Parathyroid adenoma (tissue), 2 donors: Measurements from ENCODE around the gene AGAP1.

Experiments used
- H2AFZ ChIP-seq: fragments of 300-600 bp; sonication (generic); one replicate; pipeline ENCODE4 v1.7.0; 2017; ENCODE audit warnings: antibody characterized with exemption, mild to moderate bottlenecking
- H3K27ac ChIP-seq: fragments of 300-600 bp; sonication (generic); one replicate; pipeline ENCODE4 v1.7.0; 2017
- H3K27me3 ChIP-seq: fragments of 300-600 bp; sonication (generic); one replicate; pipeline ENCODE4 v1.7.0; 2017; ENCODE audit warnings: low read length; ENCODE audit not compliant: control insufficient read depth, insufficient read depth
- H3K36me3 ChIP-seq: fragments of 300-600 bp; sonication (generic); one replicate; pipeline ENCODE4 v1.7.0; 2017; ENCODE audit warnings: low read length; ENCODE audit not compliant: control insufficient read depth, insufficient read depth
- H3K4me1 ChIP-seq: fragments of 300-600 bp; sonication (generic); one replicate; pipeline ENCODE4 v1.7.0; 2017; ENCODE audit warnings: control low read depth
- H3K4me2 ChIP-seq: fragments of 300-600 bp; sonication (generic); one replicate; pipeline ENCODE4 v1.7.0; 2017; ENCODE audit warnings: low read length
- H3K4me3 ChIP-seq: fragments of 300-600 bp; sonication (generic); one replicate; pipeline ENCODE4 v1.7.0; 2017; ENCODE audit warnings: low read depth, low read length
- H3K79me2 ChIP-seq: fragments of 300-600 bp; sonication (generic); one replicate; pipeline ENCODE4 v1.7.0; 2017; ENCODE audit warnings: control low read depth
- H3K9ac ChIP-seq: fragments of 300-600 bp; sonication (generic); one replicate; pipeline ENCODE4 v1.7.0; 2017; ENCODE audit warnings: mild to moderate bottlenecking
- H3K9me3 ChIP-seq: fragments of 300-600 bp; sonication (generic); one replicate; pipeline ENCODE4 v1.7.0; 2017; ENCODE audit warnings: low read length; ENCODE audit not compliant: control insufficient read depth
- CTCF ChIP-seq: fragments of 300-600 bp; sonication (generic); IDR thresholded peaks from one replicate; pipeline ENCODE4 v1.7.0; 2017; ENCODE audit warnings: antibody characterized with exemption, mild to moderate bottlenecking
- donor health status: primary hyperparathyroidism.

The AGAP1 gene

GRCh38 chr2:235963853-235964577, 470.2 kb downstream of the AGAP1 start:
- Histone ChIP-seq H2AFZ (no peak overlapping the region), H3K27ac (no peak overlapping the region), H3K9me3 (no peaks in the 10 kb centered on the region), H3K27me3 (no peaks in the 10 kb centered on the region), H3K9ac (no peak overlapping the region), H3K4me3 (no peak overlapping the region), H3K36me3 (no peaks in the 10 kb centered on the region), H3K4me2 (no peak overlapping the region), H3K4me1 (peaks cover 9% of the 10 kb centered on the region), H3K79me2 (no peaks in the 10 kb centered on the region)
- no peak for TF ChIP-seq CTCF

GRCh38 chr2:235964787-235965390, 471.0 kb downstream of the AGAP1 start:
- peaks cover 9% of the 10 kb centered on the region for H3K4me1 ChIP-seq
- H3K9me3 ChIP-seq, result no peaks in the 10 kb centered on the region
- no peaks in the 10 kb centered on the region for H3K79me2 ChIP-seq
- H2AFZ ChIP-seq, result no peak overlapping the region
- H3K27ac ChIP-seq, result no peak overlapping the region
- no peak overlapping the region for H3K4me2 ChIP-seq
- H3K36me3 ChIP-seq, result no peaks in the 10 kb centered on the region
- TF ChIP-seq CTCF, result no peak
- H3K9ac ChIP-seq, result no peak overlapping the region
- H3K27me3 ChIP-seq, result no peaks in the 10 kb centered on the region
- no peak overlapping the region for H3K4me3 ChIP-seq

GRCh38 chr2:235966396-235966795, 472.6 kb downstream of the AGAP1 start:
- H3K36me3 ChIP-seq, result no peaks in the 10 kb centered on the region

GRCh38 chr2:235966932-235967757, 473.3 kb downstream of the AGAP1 start:
- Histone ChIP-seq H3K36me3 (no peaks in the 10 kb centered on the region), H3K79me2 (no peaks in the 10 kb centered on the region), H3K4me3 (no peak overlapping the region)

More at GRCh38 chr2:235966396-235966795, 472.6 kb downstream of the AGAP1 start:
- Histone ChIP-seq H3K9ac (no peak overlapping the region), H3K27ac (no peak overlapping the region), H2AFZ (no peak overlapping the region), H3K4me3 (no peak overlapping the region), H3K27me3 (no peaks in the 10 kb centered on the region), H3K9me3 (no peaks in the 10 kb centered on the region), H3K79me2 (no peaks in the 10 kb centered on the region), H3K4me1 (peaks cover 9% of the 10 kb centered on the region), H3K4me2 (no peak overlapping the region)
- no peak for TF ChIP-seq CTCF

More at GRCh38 chr2:235966932-235967757, 473.3 kb downstream of the AGAP1 start:
- Histone ChIP-seq H3K4me2 (no peak overlapping the region), H3K9me3 (no peaks in the 10 kb centered on the region), H3K4me1 (peaks cover 9% of the 10 kb centered on the region), H2AFZ (no peak overlapping the region), H3K27ac (no peak overlapping the region), H3K27me3 (no peaks in the 10 kb centered on the region), H3K9ac (no peak overlapping the region)
- no peak for TF ChIP-seq CTCF
